HepG2 (cell line): ENCODE results near the gene TK1. TPM values are rescaled to one million over a fixed set of nuclear protein-coding genes. Genes with fewer than 3 reads are reported as not detected.

Experiments
- ASH2L ChIP-seq: fragments of 300-600, 200-600 bp; sonication (generic); IDR thresholded peaks from 2 replicates; pipeline ENCODE4 v1.7.0; 2017; ENCODE audit warnings: low read depth, mild to moderate bottlenecking, moderate library complexity, mixed read lengths, low read length; ENCODE audit not compliant: insufficient read length
- CEBPG ChIP-seq: IDR thresholded peaks from 2 replicates; pipeline ENCODE4 v1.6.1; 2016
- HNRNPK ChIP-seq: fragments of 200-400 bp; formaldehyde crosslinking; IDR thresholded peaks from 2 replicates; pipeline ENCODE4 v1.6.1; 2018; ENCODE audit warnings: low read length, low read depth, moderate library complexity, mild to moderate bottlenecking; ENCODE audit not compliant: poor library complexity, severe bottlenecking
- MEF2D ChIP-seq: sonication (generic); formaldehyde crosslinking; IDR thresholded peaks from 2 replicates; pipeline ENCODE4 v1.5.1; 2020; ENCODE audit warnings: mild to moderate bottlenecking, missing genetic modification reagents
- NCOA2 ChIP-seq: sonication (generic); formaldehyde crosslinking; IDR thresholded peaks from 2 replicates; pipeline ENCODE4 v1.8.0; 2022; ENCODE audit warnings: inconsistent platforms
- NR2F6 ChIP-seq, 2 experiments: IDR thresholded peaks; 2 replicates each; pipeline ENCODE4 v1.6.1; 2016; ENCODE audit warnings: antibody characterized with exemption in 1 of 2, mild to moderate bottlenecking in 1 of 2
- PHB2 ChIP-seq: fragments of 450-650 bp; IDR thresholded peaks from 2 replicates; pipeline ENCODE4 v1.6.1; 2018; ENCODE audit not compliant: partially characterized antibody
- ZFP37 ChIP-seq: sonication (generic); formaldehyde crosslinking; IDR thresholded peaks from 2 replicates; pipeline ENCODE4 v1.4.0; 2020; ENCODE audit warnings: missing genetic modification reagents, borderline replicate concordance
- ZNF672 ChIP-seq: sonication (generic); formaldehyde crosslinking; IDR thresholded peaks from 2 replicates; pipeline ENCODE4 v1.8.1; 2022; ENCODE audit warnings: missing genetic modification reagents
- ZNF891 ChIP-seq: sonication (generic); formaldehyde crosslinking; IDR thresholded peaks from 2 replicates; pipeline ENCODE4 v1.5.0; 2020; ENCODE audit warnings: mild to moderate bottlenecking, missing genetic modification reagents
- polyA plus RNA-seq, 8 experiments: library from polyadenylated mRNA; depleted of rRNA in 3 of 8; stranded (reverse) in 7 of 8; unstranded in 1 of 8; fragments of >200 nt; fragmentation: Illumina TruSeq in 4 of 8; extraction: Trizol in 4 of 8; gene quantifications; 2 replicates each; pipeline versions ENCODE4 v1.2.1 to v1.2.3, GENCODE V29; 2011 to 2016; ENCODE audit warnings: low read depth in 4 of 8, missing spikeins in 1 of 8, mixed read lengths in 1 of 8; ENCODE audit not compliant: insufficient read depth in 1 of 8
- total RNA-seq, 5 experiments: library from RNA; depleted of rRNA; stranded (reverse); fragments of >200 nt; fragmentation: Illumina TruSeq; extraction: Trizol; gene quantifications; 2 replicates each; pipeline ENCODE4 v1.2.3, GENCODE V29; 2016; ENCODE audit warnings: low read depth in 1 of 5
- TF ChIP-seq, protein P1 (sequence below): sonication (generic); formaldehyde crosslinking; conservative IDR thresholded peaks from 2 replicates; pipeline ENCODE4 v1.4.0; 2020; ENCODE audit warnings: missing genetic modification reagents
- TF ChIP-seq, protein P2 (sequence below): sonication (generic); formaldehyde crosslinking; IDR thresholded peaks from 2 replicates; pipeline ENCODE4 v1.4.0; 2020; ENCODE audit warnings: missing genetic modification reagents, borderline replicate concordance
- TF ChIP-seq, protein P3 (sequence below): sonication (generic); formaldehyde crosslinking; IDR thresholded peaks from 2 replicates; pipeline ENCODE4 v1.4.0; 2020; ENCODE audit warnings: missing genetic modification reagents
- TF ChIP-seq, protein P4 (sequence below): sonication (generic); formaldehyde crosslinking; IDR thresholded peaks from 2 replicates; pipeline ENCODE4 v1.4.0; 2020; ENCODE audit warnings: missing genetic modification reagents
- TF ChIP-seq, protein P5 (sequence below): IDR thresholded peaks from 2 replicates; pipeline ENCODE4 v1.6.1; 2016
- TF ChIP-seq, protein P6 (sequence below): sonication (generic); formaldehyde crosslinking; IDR thresholded peaks from 2 replicates; pipeline ENCODE4 v1.5.1; 2020; ENCODE audit warnings: missing genetic modification reagents, mild to moderate bottlenecking, borderline replicate concordance

TK1 gene
- total and polyA plus RNA-seq, 2 of the 13 experiments (the other 11 are each of a cell fraction or from before 2014, with no cell fraction given) = 45.0 to 96.0 TPM

DNA sequence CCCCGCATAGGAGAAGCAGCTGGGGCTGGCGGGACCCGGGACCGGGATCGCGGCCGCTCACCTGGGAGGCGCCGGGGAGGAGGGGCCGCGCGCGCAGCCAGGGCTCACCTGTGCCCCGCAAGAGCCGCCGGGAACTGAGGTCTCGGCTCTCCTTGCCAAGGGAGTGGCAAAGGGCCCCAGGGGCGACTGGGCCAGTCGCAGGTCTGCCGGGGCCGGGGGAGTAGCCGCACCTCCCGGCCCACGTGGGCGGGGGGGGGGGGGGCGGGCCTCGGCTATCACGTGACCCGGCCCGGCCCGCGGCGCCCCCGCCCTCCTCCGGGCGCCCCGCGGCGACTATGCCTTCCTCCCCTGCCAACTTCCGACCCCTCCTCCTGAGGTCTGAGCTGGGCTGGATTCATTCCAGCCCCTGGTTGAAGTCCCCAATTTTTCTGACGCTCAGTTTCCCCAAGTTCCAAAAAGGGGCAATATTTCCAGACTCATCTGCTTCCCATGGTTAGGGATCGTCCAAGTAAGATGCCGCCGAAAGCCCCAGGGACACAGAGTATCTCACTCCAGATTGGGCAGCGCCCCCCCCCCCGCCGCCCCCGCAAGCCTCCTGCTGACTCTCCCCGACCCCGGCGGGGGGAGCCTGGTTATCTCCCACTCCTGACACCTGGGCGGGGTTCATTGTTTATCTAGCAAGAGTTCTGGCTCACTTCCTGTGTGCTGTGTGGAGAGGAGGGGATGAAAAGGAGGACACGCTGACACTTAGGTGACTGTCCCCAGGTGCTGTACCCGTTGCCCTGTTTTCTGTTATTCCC is 58.1 kb downstream of the TK1 start, which contains the start of gene TMC6 (continued):
- TF ChIP-seq, protein P1, sequence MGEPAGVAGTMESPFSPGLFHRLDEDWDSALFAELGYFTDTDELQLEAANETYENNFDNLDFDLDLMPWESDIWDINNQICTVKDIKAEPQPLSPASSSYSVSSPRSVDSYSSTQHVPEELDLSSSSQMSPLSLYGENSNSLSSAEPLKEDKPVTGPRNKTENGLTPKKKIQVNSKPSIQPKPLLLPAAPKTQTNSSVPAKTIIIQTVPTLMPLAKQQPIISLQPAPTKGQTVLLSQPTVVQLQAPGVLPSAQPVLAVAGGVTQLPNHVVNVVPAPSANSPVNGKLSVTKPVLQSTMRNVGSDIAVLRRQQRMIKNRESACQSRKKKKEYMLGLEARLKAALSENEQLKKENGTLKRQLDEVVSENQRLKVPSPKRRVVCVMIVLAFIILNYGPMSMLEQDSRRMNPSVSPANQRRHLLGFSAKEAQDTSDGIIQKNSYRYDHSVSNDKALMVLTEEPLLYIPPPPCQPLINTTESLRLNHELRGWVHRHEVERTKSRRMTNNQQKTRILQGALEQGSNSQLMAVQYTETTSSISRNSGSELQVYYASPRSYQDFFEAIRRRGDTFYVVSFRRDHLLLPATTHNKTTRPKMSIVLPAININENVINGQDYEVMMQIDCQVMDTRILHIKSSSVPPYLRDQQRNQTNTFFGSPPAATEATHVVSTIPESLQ = no peak
- TF ChIP-seq NR2F6 (IDR thresholded peaks at IDR 0.05) (peak; percentile 15), NR2F6 (CRISPR knock-in tag; IDR thresholded peaks at IDR 0.05) (peak; percentile 31; the same call in 1 of the 2 replicates), ZFP37 (CRISPR knock-in tag) (0 out of 2 replicates have a peak, but pooled peaks have one; percentile 3), ZNF891 (CRISPR knock-in tag) (peak; percentile 84; the same call in 1 of the 2 replicates), ZNF672 (CRISPR knock-in tag) (no peak), CEBPG (no peak), ASH2L (no peak), NCOA2 (CRISPR knock-in tag) (0 out of 2 replicates have a peak, but pooled peaks have one; percentile 10), HNRNPK (no peak), MEF2D (CRISPR knock-in tag) (no peak), PHB2 (no peak)
- TF ChIP-seq, protein P2, sequence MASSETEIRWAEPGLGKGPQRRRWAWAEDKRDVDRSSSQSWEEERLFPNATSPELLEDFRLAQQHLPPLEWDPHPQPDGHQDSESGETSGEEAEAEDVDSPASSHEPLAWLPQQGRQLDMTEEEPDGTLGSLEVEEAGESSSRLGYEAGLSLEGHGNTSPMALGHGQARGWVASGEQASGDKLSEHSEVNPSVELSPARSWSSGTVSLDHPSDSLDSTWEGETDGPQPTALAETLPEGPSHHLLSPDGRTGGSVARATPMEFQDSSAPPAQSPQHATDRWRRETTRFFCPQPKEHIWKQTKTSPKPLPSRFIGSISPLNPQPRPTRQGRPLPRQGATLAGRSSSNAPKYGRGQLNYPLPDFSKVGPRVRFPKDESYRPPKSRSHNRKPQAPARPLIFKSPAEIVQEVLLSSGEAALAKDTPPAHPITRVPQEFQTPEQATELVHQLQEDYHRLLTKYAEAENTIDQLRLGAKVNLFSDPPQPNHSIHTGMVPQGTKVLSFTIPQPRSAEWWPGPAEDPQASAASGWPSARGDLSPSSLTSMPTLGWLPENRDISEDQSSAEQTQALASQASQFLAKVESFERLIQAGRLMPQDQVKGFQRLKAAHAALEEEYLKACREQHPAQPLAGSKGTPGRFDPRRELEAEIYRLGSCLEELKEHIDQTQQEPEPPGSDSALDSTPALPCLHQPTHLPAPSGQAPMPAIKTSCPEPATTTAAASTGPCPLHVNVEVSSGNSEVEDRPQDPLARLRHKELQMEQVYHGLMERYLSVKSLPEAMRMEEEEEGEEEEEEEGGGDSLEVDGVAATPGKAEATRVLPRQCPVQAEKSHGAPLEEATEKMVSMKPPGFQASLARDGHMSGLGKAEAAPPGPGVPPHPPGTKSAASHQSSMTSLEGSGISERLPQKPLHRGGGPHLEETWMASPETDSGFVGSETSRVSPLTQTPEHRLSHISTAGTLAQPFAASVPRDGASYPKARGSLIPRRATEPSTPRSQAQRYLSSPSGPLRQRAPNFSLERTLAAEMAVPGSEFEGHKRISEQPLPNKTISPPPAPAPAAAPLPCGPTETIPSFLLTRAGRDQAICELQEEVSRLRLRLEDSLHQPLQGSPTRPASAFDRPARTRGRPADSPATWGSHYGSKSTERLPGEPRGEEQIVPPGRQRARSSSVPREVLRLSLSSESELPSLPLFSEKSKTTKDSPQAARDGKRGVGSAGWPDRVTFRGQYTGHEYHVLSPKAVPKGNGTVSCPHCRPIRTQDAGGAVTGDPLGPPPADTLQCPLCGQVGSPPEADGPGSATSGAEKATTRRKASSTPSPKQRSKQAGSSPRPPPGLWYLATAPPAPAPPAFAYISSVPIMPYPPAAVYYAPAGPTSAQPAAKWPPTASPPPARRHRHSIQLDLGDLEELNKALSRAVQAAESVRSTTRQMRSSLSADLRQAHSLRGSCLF (CRISPR knock-in tag) = no peak
- TF ChIP-seq, protein P3, sequence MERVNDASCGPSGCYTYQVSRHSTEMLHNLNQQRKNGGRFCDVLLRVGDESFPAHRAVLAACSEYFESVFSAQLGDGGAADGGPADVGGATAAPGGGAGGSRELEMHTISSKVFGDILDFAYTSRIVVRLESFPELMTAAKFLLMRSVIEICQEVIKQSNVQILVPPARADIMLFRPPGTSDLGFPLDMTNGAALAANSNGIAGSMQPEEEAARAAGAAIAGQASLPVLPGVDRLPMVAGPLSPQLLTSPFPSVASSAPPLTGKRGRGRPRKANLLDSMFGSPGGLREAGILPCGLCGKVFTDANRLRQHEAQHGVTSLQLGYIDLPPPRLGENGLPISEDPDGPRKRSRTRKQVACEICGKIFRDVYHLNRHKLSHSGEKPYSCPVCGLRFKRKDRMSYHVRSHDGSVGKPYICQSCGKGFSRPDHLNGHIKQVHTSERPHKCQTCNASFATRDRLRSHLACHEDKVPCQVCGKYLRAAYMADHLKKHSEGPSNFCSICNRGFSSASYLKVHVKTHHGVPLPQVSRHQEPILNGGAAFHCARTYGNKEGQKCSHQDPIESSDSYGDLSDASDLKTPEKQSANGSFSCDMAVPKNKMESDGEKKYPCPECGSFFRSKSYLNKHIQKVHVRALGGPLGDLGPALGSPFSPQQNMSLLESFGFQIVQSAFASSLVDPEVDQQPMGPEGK (CRISPR knock-in tag) = peak; percentile 96
- TF ChIP-seq, protein P4, sequence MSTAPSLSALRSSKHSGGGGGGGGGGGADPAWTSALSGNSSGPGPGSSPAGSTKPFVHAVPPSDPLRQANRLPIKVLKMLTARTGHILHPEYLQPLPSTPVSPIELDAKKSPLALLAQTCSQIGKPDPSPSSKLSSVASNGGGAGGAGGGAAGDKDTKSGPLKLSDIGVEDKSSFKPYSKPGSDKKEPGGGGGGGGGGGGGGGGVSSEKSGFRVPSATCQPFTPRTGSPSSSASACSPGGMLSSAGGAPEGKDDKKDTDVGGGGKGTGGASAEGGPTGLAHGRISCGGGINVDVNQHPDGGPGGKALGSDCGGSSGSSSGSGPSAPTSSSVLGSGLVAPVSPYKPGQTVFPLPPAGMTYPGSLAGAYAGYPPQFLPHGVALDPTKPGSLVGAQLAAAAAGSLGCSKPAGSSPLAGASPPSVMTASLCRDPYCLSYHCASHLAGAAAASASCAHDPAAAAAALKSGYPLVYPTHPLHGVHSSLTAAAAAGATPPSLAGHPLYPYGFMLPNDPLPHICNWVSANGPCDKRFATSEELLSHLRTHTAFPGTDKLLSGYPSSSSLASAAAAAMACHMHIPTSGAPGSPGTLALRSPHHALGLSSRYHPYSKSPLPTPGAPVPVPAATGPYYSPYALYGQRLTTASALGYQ (CRISPR knock-in tag) = peak; percentile 76; the same call in 1 of the 2 replicates
- TF ChIP-seq, protein P5, sequence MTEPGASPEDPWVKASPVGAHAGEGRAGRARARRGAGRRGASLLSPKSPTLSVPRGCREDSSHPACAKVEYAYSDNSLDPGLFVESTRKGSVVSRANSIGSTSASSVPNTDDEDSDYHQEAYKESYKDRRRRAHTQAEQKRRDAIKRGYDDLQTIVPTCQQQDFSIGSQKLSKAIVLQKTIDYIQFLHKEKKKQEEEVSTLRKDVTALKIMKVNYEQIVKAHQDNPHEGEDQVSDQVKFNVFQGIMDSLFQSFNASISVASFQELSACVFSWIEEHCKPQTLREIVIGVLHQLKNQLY (CRISPR knock-in tag) = no peak
- TF ChIP-seq, protein P6, sequence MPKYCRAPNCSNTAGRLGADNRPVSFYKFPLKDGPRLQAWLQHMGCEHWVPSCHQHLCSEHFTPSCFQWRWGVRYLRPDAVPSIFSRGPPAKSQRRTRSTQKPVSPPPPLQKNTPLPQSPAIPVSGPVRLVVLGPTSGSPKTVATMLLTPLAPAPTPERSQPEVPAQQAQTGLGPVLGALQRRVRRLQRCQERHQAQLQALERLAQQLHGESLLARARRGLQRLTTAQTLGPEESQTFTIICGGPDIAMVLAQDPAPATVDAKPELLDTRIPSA (CRISPR knock-in tag) = no peak; the same call in 1 of the 2 replicates
